ENCODE results near the gene RHO.
"Not testable (repeated sequence)": the region's sequence is repeated elsewhere in the genome, so short reads cannot be mapped to it uniquely, and the experiment has no call there.

RHO gene

GRCh38 chr3:129499604-129500333 lies 28.7 kb upstream of the RHO start:
- not testable (repeated sequence) for DNase-seq (ENCODE audit: low read depth)

- DNase-seq (ENCODE audit: low read depth) = no peak
These were observed 28.1 kb upstream of the RHO start for GRCh38 chr3:129500334-129500658.

DNA sequence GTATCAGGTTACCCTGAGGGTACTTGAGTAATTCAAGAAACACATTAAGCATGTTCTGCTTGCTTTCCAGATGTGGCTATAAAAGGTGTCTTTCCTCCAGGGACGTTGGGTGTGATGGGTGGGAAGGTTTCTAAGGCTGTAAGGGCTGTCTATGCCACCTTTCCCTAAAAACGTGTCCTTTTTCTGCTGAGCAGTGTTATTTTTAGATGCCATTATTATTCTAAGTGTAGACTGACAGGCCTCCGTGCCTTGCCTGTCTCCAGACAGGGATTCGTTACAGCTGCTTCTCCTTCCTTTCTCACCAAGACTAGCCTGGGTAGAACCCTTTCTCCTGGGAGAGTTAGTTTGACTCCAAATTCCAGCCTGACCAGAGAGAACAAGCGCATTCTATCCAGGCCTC lies 26.8 kb upstream of the RHO start:
- DNase-seq (ENCODE audit: low read depth) = no peak

DNA sequence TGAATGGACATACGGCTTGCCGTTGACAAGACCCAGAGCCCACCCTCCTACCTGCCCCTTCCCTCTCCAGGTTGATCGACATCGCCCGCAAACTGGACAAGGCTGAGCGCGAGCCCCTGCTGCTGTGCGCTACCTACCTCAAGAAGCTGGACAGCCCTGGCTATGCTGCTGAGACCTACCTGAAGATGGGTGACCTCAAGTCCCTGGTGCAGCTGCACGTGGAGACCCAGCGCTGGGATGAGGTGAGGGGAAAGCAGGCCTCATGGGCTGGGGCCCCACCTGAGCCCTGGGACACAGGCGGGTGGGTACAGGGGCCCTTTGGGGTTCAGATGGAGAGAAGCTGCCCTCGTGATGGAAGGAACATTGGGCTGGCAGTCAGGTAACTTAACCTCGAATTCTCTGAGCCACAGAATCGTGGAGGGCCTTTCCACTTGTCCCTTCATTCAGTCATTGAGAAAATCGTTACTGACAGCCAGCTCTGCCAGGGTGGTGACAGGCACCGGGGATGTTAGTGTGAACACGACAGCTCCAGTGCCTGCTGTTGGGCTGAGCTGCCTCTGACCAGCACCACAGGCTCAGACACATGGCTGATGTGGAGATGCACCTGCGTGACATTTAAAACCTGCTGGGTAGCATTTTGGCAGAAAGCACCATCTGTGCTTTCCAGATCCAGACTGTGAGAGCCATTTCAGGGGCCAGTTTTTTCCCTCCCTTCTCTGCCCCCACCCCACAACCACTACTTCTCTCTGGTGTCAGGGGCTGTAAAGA lies 25.6 kb upstream of the RHO start:
- no peak for DNase-seq (ENCODE audit: low read depth)

DNA sequence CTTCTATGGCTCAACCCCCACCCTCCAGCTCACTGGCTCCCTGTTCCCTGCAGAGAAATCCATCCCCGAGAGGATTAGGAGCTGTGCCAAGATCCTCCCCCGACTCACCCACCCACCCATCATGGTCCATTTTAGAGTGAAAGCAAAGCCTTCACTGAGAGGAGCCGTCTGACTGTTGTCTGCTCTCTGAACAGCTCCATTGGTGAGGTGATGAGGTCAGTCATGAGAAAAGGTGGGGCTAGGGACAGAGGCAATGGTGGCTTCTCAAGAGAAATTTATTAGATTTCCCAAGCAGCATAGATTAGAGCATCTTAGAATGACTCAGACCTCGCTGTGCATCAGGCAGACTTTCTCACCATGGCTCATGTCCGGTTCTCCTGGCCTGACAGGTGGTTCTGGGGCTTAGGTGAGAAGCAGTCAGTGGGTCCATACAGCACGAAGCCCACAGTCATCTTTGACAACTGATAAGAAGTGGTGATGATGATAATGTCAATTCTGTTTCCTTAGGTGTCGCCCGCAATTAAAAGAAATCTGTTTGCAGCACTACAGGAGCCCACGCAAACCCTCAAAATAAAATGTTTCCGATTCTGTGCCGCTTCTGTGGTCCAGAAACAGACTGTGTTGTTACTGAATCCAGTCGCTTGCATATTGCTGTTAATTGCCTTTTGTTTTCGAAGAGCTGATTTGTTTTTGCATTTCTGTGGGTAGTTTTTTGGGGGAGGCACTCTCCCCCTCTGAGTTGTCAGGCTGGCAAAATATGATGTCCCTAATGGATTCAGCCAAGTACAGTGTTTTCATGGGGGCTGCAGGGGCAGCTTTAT lies 24.8 kb upstream of the RHO start:
- DNase-seq (ENCODE audit: low read depth) = no peak

GRCh38 chr3:129504471-129505100 lies 23.9 kb upstream of the RHO start:
- no peak for DNase-seq (ENCODE audit: low read depth)

- DNase-seq (ENCODE audit: low read depth) = no peak
These were observed 23.1 kb upstream of the RHO start for GRCh38 chr3:129505341-129505740.

GRCh38 chr3:129506231-129506742 lies 22.2 kb upstream of the RHO start:
- DNase-seq (ENCODE audit: low read depth) = no peak

GRCh38 chr3:129507181-129507831 lies 21.1 kb upstream of the RHO start:
- DNase-seq (ENCODE audit: low read depth) = no peak

GRCh38 chr3:129512595-129512994 lies 15.8 kb upstream of the RHO start:
- no peak for DNase-seq (ENCODE audit: low read depth)

DNA sequence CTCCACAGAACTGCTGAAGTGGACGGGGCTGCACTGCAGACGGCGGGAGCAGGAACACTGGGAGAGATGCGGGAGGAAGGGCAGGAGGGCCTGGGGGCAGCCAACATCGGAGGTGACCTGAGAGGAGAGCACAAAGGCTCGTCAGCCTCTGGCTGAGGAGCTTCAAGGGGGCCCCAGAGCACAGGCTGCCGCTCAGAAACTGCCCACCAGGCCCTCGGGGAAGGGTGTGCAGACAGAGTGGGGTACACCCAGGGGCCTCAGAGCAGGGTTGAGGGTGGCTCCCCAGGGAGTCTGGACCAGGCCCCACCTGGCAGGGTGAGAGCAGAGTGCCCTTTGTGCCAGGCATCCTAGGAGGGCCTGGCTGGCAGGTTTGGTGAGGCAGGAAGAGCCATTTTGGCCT lies 14.7 kb upstream of the RHO start:
- DNase-seq (ENCODE audit: low read depth) = no peak

DNA sequence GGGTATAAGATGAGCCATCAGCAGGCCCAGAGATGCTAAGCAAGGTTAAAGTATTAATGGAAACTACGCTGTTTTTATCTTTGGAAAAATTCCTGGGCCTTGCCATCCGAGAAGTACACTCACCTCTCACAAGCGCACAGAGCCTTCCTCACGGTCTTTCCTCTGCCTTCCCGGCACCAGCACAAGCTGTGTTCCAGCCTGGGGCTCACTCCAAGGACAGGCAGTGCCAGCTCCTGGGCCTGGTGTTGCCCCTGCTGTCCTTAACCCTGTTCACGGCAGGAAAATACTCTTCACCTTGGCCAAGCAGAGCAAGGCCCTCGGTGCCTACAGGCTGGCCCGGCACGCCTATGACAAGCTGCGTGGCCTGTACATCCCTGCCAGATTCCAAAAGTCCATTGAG lies 14.3 kb upstream of the RHO start:
- DNase-seq (ENCODE audit: low read depth) = no peak

- no peak for DNase-seq (ENCODE audit: low read depth)
These were observed 13.9 kb upstream of the RHO start for GRCh38 chr3:129514563-129514962.

DNA sequence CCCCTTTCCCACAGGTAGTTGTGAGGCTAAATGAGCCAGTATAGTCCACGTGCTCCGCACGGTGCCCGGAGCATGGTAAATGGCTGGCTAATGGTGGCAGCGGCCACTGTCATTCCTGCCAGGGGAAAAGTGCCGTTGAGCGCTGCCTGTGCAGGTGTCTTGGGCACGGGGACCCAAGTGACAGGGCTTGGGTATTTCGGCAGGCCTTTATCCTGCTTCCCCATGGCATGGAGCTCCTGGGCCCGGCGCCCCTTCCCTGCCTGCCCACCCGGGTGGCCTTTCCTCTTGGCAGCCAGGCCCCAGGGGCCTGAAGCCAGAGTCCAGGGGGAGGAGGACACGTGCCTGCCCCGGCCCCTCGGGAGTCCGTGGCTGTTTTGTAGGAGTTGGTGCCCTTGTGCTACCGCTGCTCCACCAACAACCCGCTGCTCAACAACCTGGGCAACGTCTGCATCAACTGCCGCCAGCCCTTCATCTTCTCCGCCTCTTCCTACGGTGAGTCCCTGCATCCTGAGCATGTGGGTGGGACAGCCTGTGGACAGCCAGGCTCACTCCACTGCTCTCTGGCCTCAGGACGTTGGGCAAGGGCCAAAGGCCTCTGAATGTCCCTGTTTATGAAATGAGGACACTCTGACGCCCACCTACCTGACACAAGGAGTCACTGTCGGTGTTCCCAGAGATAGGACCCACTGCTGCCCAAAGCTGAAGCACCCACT lies 13.2 kb upstream of the RHO start:
- DNase-seq (ENCODE audit: low read depth) = not testable (repeated sequence)

DNA sequence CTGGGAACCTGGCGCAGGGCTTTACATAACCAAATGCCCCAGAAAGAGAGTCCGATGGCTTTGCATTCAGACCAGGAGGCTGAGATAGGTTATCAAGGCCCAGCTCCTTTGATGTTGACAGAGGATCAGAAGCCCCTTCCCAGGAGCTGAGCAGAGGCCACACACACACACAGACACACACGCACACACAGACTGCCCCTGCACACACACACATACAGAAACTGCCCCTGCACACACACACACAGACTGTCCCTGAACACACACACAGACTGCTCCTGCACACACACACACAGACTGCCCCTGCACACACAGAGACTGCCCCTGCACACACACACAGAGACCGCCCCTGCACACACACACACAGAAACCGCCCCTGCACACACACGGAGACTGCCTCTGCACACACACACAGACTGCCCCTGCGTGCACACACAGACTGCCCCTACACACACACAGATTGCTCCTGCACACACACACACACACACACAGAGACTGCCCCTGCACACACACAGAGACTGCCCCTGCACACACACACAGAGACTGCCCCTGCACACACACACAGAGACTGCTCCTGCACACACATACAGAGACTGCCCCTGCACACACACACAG lies 12.5 kb upstream of the RHO start:
- DNase-seq (ENCODE audit: low read depth) = not testable (repeated sequence)

DNA sequence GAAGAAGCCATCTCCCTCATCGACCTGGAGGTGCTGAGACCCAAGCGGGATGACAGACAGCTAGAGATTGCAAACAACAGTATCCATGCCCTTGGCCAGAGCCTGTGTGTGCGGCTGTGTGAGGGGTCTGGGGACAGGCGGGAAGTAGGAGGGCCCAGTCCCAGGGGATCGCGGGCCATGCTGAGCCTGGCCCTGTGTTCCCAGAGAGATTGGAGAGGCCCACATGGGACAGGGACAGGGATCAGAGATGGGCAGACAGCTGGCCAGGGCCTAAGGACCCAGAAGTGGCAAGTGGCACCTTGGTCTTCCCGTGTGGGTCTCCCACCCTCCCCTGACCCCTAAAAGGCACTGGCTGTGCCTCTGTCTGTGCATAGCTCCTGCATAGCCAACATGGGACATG lies 10.9 kb upstream of the RHO start:
- no peak for DNase-seq (ENCODE audit: low read depth)

GRCh38 chr3:129518038-129518561 lies 10.3 kb upstream of the RHO start:
- DNase-seq (ENCODE audit: low read depth) = no peak

DNA sequence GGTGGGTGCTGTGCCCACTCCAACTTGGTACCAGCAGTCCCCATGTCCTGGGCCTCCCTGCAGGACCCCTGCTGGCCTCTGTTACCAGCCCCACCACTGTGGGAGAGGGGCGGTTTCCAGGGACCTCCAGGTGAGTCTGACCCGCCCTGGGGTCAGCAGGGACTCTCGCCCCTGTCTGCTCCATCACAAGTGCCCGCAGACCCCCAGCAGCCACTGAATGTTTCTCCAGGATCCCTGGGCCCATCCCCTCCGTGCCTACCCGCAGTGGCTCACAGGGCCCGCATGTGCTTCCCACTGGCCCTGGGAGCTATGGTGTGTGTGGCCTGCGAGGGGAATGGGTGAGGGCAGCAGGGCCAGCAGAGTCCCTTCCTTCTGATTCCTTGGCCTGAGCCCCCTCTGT lies 9.9 kb upstream of the RHO start:
- DNase-seq (ENCODE audit: low read depth) = no peak

- DNase-seq (ENCODE audit: low read depth) = no peak
These were observed 9.0 kb upstream of the RHO start for GRCh38 chr3:129519449-129519848.
